Amniotic stem cell (primary cell): Measurements from ENCODE around the gene SGCD.
"Not testable (repeated sequence)": the region's sequence is repeated elsewhere in the genome, so short reads cannot be mapped to it uniquely, and the experiment has no call there.

Source experiments
- DNase-seq: peaks from one replicate; lab custom pipeline; 2025; lab: John Stamatoyannopoulos, UW

SGCD gene

GRCh38 chr5:156570615-156571014 is 243.7 kb downstream of the SGCD start:
- DNase-seq, result no peak

- no peak for DNase-seq
Observed at GRCh38 chr5:156581725-156582124, 254.8 kb downstream of the SGCD start.

DNA sequence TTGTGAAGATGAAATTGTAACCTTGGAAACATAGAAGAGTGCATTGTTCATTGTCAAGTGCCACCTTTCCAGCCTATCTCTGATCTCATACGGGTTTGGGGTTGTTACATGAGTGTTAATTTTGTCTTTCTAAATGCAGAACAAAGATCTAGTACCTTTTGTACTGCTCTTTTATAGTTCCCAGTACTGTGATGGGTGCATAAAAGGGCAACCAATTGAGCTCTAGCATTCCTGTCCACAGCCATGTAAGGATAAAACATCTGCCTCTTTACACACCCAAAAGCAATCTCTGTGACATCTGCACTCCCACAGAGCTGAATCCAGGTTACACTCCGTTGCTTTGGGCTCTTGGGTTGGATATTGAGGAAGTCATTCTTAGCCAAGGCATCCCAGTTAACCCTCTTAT is 255.2 kb downstream of the SGCD start:
- no peak for DNase-seq

GRCh38 chr5:156584871-156585270 is 257.9 kb downstream of the SGCD start:
- DNase-seq, result no peak

DNA sequence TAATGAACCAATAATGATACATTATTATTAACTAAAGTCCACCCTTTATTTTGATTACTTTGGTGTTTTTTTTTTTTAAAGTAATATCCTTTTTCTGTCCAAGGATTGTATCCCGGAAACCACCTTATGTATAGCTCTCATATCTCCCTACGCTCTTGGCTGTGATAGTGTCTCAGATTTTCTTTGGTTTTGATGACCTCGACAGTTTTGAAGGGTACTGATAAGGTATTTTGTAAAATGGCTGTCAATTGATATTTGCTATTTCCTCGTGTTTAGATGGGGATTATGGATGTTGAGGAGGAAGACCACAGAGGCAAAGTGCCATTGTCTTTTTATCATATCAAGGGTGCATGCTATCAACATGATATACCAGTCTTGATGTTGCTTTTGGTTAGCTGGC is 259.0 kb downstream of the SGCD start:
- DNase-seq, result no peak

GRCh38 chr5:156587012-156587411 is 260.0 kb downstream of the SGCD start:
- no peak for DNase-seq

- DNase-seq, result no peak
Observed at GRCh38 chr5:156588306-156588705, 261.3 kb downstream of the SGCD start.

DNA sequence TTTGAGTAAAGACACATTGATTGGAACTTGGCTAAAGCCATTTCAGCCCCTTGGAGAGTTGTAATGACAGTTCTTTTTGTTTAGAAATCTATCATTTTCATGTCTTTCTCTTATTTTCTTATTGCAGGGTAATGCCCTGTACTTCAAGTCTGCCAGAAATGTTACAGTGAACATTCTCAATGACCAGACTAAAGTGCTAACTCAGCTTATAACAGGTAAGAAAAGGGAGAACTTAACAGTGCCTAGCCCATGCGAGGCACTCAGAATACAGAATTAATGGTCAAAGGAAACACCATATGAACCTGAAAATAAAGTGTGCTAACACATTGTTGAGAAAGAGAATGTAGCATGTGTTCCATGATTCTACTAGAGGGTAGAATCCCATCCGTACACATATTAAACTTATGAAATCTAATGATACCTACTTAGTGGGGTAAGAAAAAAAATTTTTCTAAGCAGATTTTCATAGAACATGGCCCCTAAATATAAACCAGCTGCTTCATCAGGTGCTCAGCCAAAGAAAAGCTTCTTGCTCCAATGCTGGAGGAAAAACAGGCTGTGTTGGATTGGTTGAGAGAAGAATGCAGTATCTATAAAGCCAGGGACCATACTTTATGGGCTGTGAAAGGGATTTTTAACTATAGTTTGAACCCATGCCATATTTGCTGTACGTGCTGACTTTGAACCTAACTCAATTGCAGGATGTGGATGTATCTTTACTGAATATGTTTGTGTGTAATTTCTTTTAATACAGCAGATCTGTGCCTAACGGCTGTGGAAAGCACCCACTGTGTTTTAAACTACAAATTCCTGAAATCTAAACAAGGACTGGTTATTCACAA is 262.4 kb downstream of the SGCD start:
- DNase-seq, result no peak

DNA sequence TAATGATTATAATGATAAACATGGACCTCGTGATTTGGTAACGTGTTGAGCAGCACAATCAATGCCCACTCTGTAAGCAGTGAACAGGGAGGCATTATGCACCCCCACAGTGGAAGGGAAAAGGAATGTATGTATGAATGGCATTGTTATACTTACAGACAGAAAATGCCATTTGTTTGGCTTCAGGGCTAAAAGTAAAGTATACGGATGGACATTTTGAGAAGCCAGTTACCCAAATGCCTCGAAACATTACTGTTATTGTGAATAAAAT is 262.9 kb downstream of the SGCD start:
- no peak for DNase-seq

DNA sequence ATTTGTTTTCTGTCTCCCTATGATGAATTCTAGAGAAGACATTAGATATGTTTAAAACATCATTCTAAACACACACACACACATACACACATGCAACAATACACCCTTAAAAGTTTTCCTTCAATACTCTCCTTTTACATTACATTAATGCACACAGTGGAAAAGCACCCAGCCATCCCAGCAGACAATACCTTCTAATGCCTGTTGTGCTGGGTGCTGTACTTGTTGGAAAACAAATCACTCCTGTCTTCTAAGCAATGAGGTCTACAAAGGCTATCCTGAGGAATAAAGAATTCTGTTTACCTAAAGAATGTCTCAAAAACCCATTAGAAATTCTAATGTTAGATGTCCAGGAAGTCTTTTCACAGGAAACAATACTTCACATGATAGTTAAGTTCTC is 264.0 kb downstream of the SGCD start:
- DNase-seq, result no peak

GRCh38 chr5:156591631-156592030 is 264.7 kb downstream of the SGCD start:
- no peak for DNase-seq

GRCh38 chr5:156593546-156593945 is 266.6 kb downstream of the SGCD start:
- no peak for DNase-seq

GRCh38 chr5:156594406-156594805 is 267.4 kb downstream of the SGCD start:
- DNase-seq, result no peak

DNA sequence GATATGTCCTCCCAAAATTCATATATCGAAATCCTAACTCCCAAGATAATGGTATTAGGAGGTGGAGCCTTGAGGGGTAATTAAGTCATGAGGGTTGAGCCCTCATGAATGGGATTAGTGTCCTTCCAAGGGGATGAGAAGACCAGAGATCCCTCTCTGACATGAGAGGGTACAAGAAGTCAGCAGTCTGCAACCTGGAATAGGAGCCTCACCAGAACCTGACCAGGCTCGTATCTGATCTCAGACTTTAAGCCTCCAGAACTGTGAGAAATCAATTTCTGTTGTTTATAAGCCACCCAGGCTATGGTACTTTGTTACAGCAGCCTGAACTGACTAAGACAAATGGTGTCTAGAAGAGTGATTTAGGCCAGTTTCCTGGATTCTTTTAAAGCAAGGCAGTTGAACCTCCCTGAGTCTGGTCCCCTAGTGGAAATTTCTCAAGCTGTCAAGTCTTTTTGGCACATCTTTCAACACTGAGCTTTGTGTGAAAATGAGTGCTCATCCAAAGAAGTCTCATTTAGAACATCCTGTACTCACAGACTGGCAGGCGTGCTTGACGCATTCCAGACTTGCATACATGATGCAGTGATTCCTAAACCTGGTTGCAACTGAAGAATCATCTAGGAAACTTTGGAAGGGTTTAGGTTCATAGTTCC is 268.3 kb downstream of the SGCD start:
- DNase-seq, result no peak

DNA sequence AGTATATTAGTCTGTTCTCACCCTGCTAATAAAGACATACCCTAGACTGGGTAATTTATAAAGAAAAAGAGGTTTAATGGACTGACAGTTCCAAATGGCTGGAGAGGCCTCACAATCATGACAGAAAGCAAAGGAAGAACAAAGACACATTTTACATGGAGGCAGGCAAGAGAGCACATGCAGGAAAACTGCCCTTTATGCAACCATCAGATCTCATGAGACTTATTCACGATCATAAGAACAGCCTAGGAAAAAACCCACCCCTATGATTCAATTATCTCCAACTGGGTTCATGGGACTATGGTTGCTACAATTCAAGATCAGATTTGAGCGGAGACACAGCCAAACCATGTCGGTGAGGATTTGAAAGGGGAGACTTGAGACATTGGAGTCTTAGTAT is 270.3 kb downstream of the SGCD start:
- DNase-seq, result no peak

DNA sequence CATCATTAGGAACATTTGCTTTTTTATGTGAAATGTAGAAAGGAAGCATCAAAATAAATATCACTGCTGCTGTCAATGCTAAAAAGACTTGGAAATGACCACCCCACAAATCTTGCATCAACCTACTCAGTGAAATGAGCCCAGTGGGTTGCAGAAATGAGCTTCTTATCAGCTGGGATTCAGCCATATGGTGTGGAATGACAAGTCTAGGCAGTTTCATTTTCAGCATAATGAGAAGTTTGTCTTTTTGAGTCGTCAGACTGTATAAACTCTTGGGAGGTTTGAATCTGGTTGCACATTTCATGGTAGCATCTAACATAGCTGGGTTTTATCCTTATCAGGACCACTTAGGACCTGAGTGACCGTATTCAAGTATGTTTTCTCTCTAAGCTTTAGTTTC is 272.0 kb downstream of the SGCD start:
- DNase-seq, result no peak

DNA sequence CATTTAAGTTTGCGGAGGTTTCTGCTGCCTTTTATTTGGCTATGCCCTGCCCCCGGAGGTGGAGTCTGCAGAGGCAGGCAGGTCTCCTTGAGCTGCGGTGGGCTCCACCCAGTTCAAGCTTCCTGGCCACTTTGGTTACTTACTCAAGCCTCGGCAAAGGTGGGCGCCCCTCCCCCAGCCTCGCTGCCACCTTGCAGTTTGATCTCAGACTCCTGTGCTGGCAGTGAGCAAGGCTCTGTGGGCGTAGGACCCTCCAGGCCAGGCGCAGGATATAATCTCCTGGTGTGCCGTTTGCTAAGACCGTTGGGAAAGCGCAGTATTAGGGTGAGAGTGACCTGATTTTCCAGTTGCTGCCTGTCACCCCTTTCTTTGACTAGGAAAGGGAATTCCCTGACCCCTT is 283.6 kb downstream of the SGCD start:
- DNase-seq, result not testable (repeated sequence)

DNA sequence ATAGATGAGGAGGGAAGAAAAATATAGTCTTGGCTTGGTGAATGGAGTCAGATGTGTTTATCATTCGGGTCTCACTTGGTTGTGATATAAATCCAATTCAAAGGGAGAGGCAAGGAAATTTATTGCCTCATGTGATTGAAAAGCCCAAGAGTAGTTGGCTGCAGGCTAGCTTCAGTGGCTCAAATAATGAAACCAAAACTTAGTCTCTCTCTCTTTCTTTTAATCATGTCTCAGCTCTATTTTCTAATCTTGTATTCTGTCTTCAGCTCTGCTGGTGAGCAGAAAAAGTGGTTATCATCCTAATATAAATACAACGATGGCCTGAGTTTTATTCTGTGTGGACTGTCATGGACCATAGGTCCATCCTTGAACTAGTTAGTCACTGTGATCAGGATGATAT is 288.9 kb downstream of the SGCD start:
- no peak for DNase-seq

GRCh38 chr5:156617426-156617825 is 290.5 kb downstream of the SGCD start:
- no peak for DNase-seq

DNA sequence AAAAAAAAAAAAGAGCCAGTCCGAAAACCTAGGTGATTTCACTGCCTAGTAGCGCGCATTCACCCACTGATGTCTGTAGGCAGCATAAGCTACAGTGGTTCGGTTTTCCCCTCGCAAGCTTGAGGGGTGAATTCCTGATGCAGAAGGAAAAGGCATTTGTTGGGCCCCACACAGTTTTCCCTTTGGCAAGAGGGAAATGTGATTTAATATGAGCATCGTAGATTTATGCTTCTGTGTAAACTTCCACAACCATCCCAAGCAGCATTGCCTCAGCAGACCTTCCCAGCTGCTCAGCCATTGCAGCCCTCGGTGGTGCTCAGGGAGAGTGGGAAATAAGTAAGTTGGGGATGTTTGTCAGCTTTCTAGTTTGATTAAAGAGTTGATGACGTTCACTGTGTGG is 291.6 kb downstream of the SGCD start:
- no peak for DNase-seq

- no peak for DNase-seq
Observed at GRCh38 chr5:156621719-156622118, 294.8 kb downstream of the SGCD start.

- no peak for DNase-seq
Observed at GRCh38 chr5:156623381-156624040, 296.5 kb downstream of the SGCD start.

DNA sequence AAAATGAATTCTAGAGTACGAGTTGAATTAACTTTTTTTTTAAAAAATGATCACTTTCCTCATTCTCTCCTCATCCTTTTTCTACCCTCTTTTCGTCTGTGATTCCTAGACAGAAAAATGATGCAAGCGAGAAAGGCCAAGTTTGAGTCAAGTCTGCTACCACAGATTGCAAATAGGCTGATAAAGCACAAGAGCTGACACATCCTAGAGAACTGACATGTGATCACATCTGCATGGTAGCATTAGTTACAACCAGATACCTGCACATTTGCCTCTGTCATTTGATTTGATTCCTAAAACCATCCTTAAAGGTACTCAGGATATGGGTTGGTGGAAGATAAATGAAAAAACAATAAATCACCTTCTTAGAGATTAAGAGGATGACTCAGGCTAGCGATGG is 297.7 kb downstream of the SGCD start:
- DNase-seq, result no peak
